ENCODE measurements around the gene SHCBP1L.

DNA sequence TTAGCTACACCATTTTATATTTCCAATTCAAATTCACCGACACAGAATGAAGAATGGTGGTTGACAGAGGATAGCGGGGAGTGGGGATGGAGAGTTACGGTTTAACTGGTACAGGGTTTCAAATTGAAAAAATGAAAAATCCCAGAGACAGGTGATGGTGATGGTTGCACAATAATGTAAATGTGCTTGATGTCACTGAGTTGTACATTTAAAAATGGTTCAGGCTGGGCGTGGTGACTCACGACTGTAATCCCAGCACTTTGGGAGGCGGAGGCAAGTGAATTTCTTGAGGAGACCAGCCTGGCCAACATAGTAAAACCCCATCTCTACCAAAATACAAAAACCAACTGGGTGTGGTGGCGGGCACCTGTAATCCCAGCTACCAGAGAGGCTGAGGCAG is 31.2 kb upstream of the SHCBP1L start:
- TF ChIP-seq, protein P1, sequence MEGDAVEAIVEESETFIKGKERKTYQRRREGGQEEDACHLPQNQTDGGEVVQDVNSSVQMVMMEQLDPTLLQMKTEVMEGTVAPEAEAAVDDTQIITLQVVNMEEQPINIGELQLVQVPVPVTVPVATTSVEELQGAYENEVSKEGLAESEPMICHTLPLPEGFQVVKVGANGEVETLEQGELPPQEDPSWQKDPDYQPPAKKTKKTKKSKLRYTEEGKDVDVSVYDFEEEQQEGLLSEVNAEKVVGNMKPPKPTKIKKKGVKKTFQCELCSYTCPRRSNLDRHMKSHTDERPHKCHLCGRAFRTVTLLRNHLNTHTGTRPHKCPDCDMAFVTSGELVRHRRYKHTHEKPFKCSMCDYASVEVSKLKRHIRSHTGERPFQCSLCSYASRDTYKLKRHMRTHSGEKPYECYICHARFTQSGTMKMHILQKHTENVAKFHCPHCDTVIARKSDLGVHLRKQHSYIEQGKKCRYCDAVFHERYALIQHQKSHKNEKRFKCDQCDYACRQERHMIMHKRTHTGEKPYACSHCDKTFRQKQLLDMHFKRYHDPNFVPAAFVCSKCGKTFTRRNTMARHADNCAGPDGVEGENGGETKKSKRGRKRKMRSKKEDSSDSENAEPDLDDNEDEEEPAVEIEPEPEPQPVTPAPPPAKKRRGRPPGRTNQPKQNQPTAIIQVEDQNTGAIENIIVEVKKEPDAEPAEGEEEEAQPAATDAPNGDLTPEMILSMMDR (IDR thresholded peaks at IDR 0.05): no peak
- TF ChIP-seq EP300 (IDR thresholded peaks at IDR 0.05): no peak
- no peak for TF ChIP-seq POLR2A (IDR thresholded peaks at IDR 0.05)

Measured in ovary (tissue), 3 donors.